Endothelial cell of umbilical vein (primary cell): Measurements from ENCODE around the gene IER5.
"Not testable (repeated sequence)": the region's sequence is repeated elsewhere in the genome, so short reads cannot be mapped to it uniquely, and the experiment has no call there.

Experiments
- CTCF ChIP-seq, 2 donors: IDR thresholded peaks; 1 replicate in 1 of 2; 2 replicates in 1 of 2; pipeline ENCODE4 v1.5.1; 2011; ENCODE audit warnings: low read length in 2 of 2, mild to moderate bottlenecking in 2 of 2, moderate library complexity in 2 of 2, control low read depth in 1 of 2, inconsistent platforms in 1 of 2, low read depth in 1 of 2; ENCODE audit not compliant: insufficient read depth in 1 of 2; ENCODE audit errors: extremely low read depth in 1 of 2
- EZH2 ChIP-seq: IDR thresholded peaks from 2 replicates; pipeline ENCODE4 v1.6.1; 2012; ENCODE audit warnings: borderline replicate concordance, low read depth, mild to moderate bottlenecking, moderate library complexity, low read length, inconsistent platforms; ENCODE audit not compliant: severe bottlenecking
- GATA2 ChIP-seq: IDR thresholded peaks from 2 replicates; pipeline ENCODE4 v1.7.0; 2011; ENCODE audit warnings: low read depth, mild to moderate bottlenecking, moderate library complexity, mixed read lengths, low read length; ENCODE audit not compliant: insufficient read length, insufficient read depth
- MYC ChIP-seq: IDR thresholded peaks from one replicate; pipeline ENCODE4 v1.6.1; 2011; ENCODE audit warnings: mild to moderate bottlenecking, low read depth, low read length
- POLR2A ChIP-seq: IDR thresholded peaks from 2 replicates; pipeline ENCODE4 v1.6.1; 2012; ENCODE audit warnings: low read depth, mild to moderate bottlenecking, control low read depth, low read length
- POLR2AphosphoS5 ChIP-seq: IDR thresholded peaks from 2 replicates; pipeline ENCODE4 v1.6.1; 2012; ENCODE audit warnings: low read depth, mild to moderate bottlenecking, control low read depth, low read length, moderate library complexity; ENCODE audit not compliant: insufficient read depth

GRCh38 chr1:181045946-181046345 lies 42.6 kb upstream of the IER5 start:
- TF ChIP-seq EZH2; CTCF (IDR thresholded peaks at IDR 0.05; ENCODE audit: extremely low read depth in 1 of 2, insufficient read depth in 1 of 2, low read depth in 1 of 2, low read length in 2 of 2); POLR2AphosphoS5; MYC; POLR2A; GATA2: not testable (repeated sequence)
